ENCODE data around the gene CMSS1.

CMSS1 gene

GRCh38 chr3:99910752-99911290 is 93.2 kb downstream of the CMSS1 start:
- DNase-seq, result no peak

GRCh38 chr3:99911433-99911832 is 93.8 kb downstream of the CMSS1 start:
- no peak for DNase-seq

DNA sequence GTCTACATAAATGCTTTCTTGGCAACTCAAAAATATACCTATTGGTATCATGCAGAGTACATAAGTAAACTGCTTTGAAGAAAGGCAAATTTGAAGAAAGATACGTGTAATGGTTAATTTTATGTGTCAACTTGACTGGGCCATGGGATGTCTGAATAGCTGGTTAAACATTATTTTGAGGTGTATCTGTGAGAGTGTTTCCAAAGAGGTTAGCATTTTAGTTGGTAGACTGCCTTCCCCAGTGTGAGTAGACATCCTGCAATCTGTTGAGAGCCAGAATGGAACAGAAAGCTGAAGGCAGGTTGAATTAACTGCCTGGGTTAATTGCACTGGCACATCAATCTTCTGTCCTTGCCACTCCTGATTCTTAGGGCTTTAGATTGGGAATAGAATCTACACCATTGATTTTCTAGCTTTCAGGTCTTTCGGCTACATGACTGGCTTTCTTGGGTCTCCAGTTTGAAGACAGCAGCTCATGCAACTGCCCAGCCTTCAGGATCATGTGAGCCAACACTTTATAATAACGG is 98.3 kb downstream of the CMSS1 start:
- no peak for DNase-seq

DNA sequence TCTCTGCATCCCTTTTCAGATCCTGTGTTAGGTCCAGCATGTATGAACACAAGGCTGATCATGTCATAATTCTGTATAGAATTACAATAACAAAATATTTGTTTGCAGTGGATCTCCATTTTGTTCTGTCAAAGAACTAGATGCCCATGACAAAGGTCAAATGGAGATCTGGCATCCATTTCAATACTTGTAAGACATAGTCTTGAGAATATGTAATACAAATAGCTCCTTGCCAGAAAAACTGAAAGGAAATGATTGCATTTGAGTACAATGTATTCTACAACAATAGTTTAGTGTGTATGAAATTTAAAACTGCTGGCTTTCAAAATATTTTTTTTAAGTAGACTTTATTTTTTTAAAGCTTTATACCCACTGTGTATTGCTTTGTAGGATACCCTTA is 101.1 kb downstream of the CMSS1 start:
- no peak for DNase-seq

GRCh38 chr3:99919694-99920093 is 102.0 kb downstream of the CMSS1 start:
- no peak for DNase-seq

- DNase-seq, result no peak
These were observed 103.1 kb downstream of the CMSS1 start for GRCh38 chr3:99920481-99921376.

GRCh38 chr3:99921377-99921695 is 103.7 kb downstream of the CMSS1 start:
- no peak for DNase-seq

DNA sequence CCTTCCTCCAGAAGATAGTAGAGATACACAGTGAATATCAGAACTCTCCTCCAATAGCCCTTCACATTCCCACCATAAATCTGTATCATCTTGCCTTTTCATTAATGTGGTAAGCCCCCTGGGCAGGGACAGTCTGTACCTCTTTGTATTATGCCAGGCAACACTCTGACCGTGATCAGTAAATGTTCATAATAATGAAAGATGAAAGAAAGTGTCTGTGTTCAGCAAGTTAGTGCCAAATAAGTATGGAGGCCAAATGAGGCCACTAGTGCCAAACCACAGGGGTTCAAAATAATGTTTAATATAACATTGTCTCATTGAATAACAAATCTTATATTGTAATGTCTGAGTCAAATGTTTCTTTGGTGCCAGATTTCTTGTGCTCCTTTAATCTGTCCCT is 104.3 kb downstream of the CMSS1 start:
- DNase-seq, result no peak

- no peak for DNase-seq
These were observed 106.2 kb downstream of the CMSS1 start for GRCh38 chr3:99923873-99924272.

DNA sequence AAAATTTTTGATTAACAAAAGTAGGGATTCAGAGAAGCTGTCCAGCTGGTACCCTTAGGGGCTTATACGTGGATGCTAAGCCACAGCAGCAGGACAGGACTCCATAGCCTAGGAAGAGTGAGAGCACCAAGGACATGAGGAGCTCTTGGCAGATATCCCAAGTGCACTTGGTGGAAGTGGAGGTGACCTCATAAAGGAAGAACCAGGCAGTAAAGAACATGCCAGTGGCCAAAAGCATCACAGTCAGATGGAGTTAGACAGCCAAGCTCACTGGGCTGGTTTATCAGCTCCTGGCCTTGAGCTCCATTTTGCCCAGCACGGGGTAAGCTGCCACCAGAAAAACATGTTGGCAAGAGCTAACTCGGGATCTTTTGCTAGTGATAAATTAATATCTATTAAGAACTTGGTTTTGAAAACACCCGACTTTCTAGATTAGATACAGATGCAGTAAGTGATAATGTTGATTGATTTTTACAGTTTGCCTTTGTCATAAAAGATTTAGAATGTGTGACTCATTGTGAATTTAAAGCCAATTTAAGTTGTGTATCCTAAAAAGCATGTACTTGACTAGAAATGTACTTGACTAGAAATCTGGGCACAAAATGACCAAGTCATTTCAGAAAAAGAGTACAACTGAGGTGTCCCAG is 108.0 kb downstream of the CMSS1 start:
- no peak for DNase-seq

DNA sequence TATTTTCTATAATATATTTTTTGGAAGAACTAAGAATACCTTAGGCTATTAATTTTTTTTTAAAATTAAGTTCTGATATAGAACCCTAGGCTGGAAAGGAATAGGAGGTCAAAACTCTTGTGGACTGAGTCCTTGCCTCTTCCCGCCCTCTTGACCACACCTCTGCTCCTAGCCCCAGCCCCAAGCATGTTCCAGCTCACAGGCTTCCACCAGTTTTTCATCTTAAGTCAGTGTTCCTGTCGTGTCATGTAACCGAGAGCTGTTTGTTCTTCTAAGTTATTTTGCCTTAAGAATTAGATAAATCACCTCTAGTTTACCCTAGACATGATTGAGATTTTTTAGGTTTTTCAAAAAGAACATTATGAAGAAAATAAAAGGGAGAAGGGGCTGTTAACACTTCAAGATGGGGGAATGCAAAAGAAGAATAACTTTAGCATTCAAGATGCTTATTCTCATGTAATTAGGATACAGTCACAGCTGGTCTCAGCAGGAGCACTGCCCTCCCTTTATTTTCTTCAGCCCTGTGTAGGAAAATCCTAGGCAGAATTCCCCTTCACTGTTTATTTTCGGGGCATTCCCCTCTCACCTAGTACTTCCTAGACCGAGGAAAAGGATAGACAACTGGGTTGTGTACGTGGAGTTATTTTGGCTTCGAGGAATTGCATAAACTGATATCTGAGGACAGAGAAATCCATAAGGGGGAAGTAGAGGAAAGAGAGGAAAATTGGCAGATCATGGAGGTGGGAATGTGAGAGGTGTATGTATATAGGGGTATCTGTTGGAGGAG is 110.2 kb downstream of the CMSS1 start:
- DNase-seq, result no peak

DNA sequence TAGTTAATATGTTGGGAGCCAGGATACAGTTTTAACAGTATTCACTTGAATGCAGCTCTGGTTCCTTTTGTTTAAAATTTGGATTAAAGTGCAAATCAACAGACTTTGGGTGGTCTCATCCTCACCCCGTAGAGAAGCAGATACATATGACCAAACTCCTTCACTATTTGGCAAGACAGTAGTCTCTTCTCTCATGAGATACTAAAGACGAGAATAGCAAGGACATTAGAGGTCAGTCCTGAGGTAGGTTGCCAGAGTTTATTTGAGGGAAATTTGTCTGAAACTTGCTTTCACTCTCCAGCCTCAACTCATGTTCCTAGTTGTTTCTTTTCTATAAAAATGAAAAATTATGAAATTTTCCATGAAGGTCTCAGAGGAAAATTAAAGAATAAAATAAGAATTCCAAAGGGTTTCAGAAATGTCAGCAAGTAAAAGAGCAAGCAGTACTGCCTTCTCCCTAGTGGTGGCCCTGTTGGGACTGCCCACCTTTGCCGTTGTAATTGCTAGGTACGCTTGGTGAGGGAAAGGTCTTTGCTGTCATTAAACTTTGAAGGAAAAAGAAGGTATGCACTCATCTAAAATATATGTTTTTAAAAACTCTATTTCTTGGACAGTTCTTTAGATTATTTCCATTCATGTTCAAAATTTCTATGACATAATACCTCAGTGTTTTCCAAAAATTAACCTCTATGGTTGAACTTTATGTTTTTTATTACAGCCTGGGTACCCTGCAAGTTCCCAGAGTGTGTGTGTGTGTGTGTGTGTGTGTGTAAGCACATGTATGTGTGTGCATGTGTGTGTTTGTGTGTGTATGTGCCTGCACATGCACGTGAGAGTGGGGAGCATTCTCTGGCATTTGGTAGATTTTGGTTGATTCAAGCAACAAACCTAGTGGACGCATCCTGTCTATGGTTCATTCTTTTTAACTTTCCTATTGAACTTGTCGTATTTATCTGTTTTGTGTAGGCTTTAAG is 111.4 kb downstream of the CMSS1 start:
- DNase-seq, result no peak

GRCh38 chr3:99929745-99930139 is 112.1 kb downstream of the CMSS1 start:
- no peak for DNase-seq

DNA sequence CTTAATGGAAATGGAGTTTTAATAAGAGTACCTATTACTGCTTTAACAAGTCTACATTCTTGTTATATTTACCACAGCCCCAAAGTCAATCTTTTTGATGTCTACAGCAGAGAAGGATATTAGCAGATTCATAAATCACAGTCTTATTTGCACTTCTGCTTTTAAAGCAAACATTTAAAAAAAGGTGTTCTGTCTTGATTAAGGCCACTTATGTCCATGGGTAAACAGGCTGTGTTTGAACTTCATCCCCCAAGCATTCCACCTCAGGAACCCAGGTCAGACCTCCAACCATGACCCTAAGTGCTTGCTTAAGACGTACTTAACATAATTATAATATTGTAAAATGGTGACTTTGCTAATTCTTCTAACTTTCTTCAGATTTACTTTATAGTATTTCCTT is 113.4 kb downstream of the CMSS1 start:
- DNase-seq, result no peak

- DNase-seq, result no peak
These were observed 116.5 kb downstream of the CMSS1 start for GRCh38 chr3:99933971-99934750.

- no peak for DNase-seq
These were observed 117.5 kb downstream of the CMSS1 start for GRCh38 chr3:99934975-99935797.

DNA sequence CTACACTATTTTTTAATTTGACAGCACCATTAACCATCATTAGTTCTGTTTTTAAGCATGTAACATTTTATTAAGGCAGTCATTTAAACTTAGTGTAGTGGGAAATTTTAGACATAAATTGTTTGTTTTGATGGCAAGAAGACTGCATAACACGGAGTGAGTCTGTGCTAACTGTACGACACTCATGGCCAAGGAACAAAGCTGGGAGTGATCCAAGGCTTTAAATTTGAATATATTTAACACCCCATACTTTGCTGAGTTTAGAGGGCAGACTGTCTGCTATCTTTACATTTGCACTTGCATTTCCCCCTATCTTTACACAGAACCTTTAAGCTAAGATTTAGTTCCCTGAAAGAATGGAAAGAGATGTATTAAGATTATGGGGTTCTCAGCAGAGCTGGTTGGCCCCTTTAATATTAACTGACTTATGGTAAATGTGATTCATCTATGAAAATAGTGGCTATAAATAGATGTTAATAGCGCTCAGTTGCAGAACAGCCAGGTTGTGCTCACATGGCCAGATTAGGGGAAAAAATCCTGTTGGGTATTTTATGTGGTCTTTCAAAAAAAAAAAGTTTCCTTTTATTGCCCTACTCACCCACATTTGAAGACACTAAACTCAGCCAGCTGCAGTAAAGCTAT is 120.7 kb downstream of the CMSS1 start:
- DNase-seq, result no peak

DNA sequence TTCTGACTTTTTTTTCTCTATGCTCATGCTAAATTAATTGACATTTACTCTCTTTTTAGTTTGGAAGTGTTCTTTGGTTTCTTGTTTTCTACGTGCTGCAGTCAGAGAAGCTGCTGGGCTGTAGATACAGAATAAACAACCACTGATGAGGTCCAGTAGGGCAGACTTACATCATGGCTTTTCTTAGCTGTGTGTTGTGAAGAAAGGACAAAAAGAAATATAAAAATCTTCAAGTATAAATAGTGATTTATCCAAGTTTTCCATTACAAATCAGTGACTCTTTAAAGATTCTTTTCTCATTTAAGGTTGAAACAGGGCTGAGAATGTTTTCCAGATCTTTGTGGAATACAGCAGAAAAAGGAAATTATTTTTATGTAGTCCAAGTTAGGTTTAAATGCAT is 122.2 kb downstream of the CMSS1 start:
- DNase-seq, result no peak

DNA sequence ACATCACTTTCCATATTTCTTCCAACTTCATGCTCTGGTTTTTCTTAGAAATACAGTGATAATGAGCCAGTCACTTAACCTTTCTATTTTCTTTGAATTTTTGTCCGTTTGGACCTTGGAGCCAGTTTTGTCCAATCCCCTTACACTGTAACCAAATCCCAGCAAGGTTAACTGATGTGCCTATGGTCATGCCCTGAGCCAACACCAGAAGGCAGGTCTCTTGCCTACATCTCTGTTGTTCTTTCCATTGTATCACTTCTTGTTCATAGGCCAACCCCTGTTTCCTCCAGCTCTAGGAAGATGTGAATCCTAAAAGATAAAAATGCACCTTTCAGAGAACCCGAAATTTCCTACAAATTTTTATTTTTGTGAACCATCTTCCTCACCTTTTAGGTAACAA is 122.7 kb downstream of the CMSS1 start:
- no peak for DNase-seq

GRCh38 chr3:99941211-99941610 is 123.5 kb downstream of the CMSS1 start:
- DNase-seq, result no peak
